ENCODE results near the gene P3R3URF. TPM values are rescaled to one million over a fixed set of nuclear protein-coding genes. Genes with fewer than 3 reads are reported as not detected.

P3R3URF gene
- total RNA-seq: not detected in 2 replicates

DNA sequence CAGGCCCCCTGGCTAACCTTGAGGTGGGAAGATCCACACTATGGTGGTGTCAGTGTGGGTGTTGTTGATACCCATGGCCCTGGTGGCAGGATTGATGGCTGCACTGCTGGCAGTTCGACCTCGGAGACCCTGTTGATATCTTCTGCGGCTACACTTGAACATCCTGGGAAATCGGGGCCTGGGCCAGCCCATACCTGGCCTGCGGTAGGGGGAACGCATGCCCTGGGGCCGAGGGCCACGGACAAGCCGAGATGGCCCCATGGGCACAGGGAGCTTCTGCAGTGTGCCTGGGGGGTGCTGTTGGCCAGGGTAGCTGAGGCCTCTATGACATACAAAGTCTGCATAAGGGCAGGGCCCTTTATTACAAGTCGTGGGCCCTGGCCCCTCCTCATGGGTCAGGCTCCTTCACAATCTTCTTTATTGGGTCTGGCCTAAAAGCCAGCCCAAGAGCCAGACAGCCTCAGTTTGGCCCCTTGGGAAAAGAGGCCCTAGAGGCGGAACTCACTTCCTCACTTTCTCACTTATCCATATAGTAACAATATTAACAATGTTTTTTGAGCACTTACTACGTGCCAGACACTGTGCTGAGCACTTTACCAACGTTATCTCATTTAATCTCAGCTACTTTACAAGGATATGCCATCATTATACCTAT, at the start of gene P3R3URF:
TSS of gene P3R3URF (minus strand) at position 278 of the 655 bp plus-strand sequence. CDS start at position 261, 17 bp downstream.
- intact Hi-C loops (cut with micrococcal nuclease): loop anchor here (5.0 kb wide), 1 partner anchor 489 kb away; the partner anchor contains the start of genes GPBP1L1 and TMEM69

DNA sequence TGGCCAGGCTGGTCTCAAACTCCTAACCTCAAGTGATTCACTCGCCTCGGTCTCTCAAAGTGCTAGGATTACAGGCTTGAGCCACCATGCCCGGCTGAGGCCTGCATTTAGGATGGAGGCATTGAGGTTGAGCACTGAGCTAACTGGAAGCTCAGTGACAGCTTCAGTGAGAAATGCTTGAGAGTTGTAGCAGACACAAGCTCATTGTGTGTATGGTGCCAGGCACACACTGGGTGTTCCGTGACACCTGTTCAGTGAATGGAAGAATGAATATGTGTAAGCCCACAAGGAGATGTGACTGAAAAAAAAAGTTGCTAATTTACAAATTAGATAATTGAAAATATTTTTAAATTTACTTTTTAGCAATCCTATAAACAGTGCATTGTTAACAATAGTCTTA, 48.7 kb upstream of the P3R3URF start:
- intact Hi-C loops (cut with micrococcal nuclease): no loop called here

DNA sequence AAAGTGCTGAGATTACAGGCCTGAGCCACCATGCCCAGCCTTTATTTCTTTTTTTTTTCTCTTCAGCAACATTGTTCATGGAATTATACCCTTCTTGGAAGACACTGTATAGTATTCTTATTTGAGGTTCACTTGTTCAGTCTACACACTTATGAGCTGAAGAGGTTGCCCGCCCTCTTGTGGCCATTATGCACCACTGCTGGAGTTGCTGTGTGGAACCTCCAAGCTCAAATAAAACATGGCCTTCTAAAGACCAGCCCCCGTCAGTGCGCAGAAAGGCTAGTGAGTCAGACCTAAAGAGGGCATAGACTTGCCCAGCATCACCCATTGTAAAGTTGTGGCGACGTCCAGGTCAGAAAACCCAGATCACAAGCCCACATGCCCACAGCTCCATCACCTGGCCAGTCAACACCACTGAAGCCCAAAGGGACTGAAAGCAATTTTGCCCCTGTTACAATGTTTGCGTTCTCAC, 47.2 kb upstream of the P3R3URF start:
- intact Hi-C loops (cut with micrococcal nuclease): loop anchor here (1.0 kb wide), 4 partner anchors 25 to 186 kb away; partner anchors contain the start of gene POMGNT1

DNA sequence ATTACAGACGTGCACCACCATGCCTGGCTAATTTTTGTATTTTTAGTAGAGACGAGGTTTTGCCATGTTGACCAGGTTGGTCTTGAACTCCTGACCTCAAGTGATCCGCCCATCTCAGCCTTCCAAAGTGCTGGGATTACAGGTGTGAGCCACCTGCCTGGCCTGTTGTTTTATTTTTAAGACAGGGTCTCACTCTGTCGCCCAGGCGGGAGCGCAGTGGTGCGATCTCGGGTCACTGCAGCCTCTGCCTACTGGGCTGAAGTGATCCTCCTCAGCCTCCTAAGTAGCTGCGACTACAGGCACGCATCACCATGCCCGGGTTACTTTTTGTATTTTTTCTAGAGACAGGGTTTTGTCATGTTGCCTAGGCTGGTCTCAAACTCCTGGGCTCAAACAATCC, 46.8 kb upstream of the P3R3URF start:
- intact Hi-C loops (cut with micrococcal nuclease): loop anchor here (1.0 kb wide), 4 partner anchors 25 to 186 kb away; partner anchors contain the start of gene POMGNT1

DNA sequence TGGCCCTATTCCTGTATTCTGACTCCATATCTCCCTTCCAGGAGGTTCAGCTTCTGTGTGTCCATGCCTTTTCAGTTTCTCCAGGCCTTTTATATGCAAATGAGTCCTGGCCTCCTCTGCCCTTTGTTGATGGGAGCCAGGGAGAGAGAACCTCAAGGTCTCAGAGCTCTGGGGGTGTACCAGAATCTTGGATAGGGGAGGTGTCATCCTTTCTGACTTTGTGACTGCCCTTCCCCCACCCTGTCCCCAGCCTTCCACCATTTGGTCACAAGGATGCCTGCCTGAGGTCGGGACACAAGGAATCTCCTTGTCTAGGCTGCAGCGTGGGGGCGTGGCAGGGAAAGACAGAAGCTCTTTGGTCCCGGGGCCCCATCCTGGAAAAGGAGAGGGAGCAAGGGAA, 45.5 kb upstream of the P3R3URF start:
- intact Hi-C loops (cut with micrococcal nuclease): no loop called here

DNA sequence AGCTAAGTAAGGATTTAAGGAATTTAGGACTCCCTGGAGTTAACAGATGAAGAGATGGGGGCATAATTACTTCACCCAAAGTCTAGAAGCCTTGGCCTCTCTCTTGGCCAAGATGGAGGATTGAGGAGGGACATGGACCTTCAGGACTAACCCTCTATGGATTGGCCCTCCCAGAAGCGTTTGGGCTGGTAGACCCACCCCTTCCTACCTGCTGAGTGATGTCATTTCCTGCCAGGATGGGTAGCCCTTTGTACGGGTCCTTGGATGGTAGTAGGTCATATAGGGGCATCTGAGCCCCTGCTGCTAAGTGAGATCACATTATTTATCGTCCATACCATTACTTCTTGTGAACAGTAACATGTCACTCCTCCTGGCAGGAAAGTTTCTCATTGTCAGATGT, 44.5 kb upstream of the P3R3URF start:
- intact Hi-C loops (cut with micrococcal nuclease): no loop called here

DNA sequence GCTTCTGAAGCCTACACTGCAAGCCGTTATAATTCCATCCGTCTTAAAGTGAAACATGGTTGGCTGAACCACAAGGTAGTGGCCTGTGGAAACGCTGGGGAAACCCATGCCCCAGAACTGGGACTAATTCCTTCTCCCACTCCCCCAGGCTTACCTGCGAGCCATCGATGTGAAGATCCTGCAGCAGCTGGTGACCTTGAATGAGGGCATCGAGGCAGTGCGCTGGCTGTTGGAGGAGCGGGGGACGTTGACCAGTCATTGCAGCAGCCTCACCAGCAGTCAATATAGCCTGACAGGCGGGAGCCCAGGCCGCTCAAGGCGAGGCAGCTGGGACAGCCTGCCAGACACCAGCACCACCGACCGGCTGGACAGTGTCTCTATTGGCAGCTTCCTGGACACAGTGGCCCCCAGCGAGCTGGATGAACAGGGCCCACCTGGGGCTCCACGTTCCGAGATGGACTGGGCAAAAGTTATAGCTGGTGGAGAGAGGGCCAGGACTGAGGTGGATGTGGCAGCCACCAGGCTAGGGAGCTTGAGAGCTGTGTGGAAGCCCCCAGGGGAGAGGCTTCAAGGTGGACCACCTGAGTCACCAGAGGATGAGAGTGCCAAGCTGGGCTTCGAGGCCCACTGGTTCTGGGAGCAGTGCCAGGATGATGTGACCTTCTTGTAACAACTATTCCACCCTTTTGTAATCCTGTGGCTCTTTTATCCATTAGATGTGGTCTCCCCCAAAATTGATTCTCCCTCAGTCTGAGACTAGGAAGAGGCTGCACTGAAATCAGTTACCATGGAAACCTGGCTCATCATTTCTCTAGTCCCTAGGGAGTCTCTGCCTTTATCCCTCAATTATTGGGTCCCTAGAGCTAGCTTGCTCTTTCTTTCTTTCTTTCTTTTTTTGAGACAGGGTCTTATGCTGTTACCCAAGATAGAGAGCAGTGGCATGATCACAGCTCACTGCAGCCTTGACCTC, 43.5 kb upstream of the P3R3URF start:
- intact Hi-C loops (cut with micrococcal nuclease): no loop called here

DNA sequence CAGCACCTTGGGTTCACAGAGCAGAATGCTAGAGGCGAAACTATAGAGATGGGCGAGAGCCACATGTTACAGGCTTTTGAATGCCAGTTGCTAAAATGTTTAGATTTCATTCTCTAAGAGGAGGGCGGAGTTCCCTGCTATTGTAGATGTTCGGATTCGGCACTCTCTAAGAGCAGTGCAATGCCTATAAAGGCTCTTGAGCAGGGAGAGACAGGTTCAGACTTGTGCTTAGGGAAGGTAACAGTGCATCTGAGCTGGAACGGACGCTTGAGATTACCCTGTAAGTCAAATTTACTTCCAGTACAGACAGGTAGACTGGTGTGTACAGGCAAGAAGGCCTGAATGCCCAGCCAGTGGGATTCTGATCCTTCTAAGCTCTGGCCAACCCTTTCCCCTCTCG, 42.2 kb upstream of the P3R3URF start:
- intact Hi-C loops (cut with micrococcal nuclease): no loop called here

DNA sequence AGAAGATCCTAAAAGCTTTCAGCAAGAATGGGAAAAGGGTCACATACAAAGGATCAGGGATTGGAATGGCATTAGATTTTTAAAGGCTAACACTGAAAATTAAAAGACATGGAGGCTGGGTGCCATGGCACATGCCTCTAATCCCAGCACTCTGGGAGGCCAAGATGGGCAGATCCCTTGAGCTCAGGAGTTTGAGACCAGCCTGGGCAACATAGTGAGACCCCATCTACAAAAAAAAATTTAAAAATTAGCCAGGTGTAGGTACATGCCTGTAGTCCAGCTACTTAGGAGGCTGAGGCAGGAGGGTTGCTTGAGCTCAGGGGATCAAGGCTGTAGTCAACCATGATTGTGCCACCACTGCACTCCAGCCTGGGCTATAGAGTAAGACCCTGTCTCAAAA, 39.2 kb upstream of the P3R3URF start:
- intact Hi-C loops (cut with micrococcal nuclease): no loop called here

DNA sequence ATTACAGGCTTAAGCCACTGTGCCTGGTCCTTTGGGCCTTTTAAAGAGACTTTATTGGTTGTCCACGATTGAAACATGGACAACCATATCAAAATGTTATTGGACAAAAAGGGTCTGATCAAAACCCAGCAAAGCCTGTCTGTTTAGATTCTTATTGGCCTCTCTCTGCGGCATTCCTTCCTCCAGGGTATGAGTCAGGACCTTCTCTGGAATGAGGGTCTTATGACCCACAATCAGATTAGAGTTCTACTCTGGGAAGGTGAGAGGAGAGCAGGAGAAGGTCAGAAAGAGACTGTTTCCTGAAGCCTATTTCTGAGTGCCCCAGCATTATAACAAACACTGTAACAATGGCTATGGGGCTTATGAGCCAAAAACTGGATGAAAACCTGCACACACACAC, 34.8 kb upstream of the P3R3URF start:
- intact Hi-C loops (cut with micrococcal nuclease): no loop called here

DNA sequence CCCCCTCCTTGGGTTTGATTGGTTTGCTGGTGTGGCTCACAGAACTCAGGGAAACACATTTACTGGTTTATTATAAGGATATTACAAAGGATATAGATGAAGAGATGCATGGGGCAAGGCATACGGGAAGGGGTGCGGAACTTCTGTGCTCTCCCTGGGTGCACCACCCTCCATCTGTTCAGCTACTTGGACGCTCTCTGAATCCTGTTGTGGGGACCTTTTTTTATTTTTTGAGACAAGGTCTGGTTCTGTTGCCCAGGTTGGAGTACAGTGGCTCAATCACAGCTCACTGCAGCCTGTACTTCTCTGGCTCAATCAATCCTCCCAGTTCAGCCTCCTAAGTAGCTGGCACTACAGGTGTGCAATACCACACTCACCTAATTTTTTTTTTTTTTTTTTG, 34.3 kb upstream of the P3R3URF start:
- intact Hi-C loops (cut with micrococcal nuclease): no loop called here

DNA sequence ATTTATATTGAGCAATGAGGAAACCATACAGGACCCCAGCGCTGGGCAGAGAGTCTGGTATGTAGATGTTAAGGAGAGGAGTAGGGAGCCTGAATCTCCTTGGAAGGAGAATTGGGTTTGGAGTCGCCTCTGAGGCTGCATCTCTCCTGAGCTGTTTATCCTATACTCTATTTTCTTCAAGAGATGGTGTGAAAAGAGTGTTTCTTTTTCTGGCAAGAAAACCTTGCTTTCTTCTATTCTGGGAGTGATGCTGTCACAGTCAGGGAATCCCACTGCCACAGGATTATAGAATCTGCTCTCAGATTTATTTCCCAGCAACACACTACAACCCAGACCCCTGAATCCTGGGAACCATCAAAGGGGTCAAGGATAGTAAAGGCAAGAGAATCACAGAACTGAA, 30.1 kb upstream of the P3R3URF start:
- intact Hi-C loops (cut with micrococcal nuclease): no loop called here

DNA sequence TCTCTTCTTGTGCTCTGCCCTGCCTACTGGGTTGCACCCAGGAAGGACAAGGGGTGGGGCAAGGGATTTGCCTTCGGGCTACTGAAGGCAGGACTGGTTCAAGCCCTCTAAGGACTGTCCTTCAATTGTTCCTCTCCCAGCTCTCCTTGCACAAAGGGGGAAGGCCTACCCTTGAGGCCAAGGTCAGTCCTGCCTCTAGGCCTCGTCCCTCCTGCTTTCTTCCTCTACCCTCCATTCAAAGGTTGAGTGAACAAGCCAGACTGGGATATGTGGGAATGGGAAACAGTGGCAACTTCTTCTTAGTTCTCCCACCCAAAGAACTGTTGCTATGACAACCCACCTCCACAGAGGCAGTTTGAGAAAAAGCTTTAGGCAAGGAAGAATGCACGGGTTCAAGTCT, 29.5 kb upstream of the P3R3URF start:
- intact Hi-C loops (cut with micrococcal nuclease): no loop called here

DNA sequence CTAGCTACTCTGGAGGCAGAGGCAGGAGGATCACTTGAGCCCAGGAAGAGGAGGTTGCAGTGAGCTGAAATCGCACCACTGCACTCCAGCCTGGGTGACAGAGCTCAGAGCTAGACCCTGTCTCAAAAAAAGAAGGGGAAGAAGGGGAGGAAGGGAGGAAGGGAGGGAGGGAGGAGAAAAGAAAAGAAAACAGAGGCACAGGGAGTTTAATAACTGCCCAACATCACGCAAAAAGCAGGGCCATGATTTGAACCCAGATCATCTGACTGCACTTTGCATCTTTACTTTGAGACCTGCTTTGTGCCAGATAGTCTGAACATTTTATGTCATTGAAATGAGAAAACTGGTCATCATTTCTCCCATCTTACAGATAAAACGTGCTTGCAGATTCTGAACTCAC, 28.9 kb upstream of the P3R3URF start:
- intact Hi-C loops (cut with micrococcal nuclease): no loop called here

DNA sequence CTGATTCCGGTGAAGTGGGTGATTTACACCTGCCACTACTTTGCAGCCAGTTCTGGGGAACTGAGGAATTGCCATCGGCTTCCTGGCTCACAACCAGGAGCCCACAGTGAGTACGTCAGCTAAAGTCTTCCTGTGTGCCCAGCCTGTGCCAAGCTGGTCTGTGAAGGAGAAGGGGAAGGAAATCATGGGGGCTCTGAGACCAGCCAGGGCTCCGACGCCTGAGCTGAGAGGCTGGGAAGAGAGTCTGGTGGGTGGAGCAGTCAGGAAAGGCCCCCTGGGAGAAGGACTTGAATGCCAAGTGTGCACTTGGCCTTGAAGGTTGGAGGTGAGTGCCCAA, 28.1 kb upstream of the P3R3URF start:
- intact Hi-C loops (cut with micrococcal nuclease): no loop called here

DNA sequence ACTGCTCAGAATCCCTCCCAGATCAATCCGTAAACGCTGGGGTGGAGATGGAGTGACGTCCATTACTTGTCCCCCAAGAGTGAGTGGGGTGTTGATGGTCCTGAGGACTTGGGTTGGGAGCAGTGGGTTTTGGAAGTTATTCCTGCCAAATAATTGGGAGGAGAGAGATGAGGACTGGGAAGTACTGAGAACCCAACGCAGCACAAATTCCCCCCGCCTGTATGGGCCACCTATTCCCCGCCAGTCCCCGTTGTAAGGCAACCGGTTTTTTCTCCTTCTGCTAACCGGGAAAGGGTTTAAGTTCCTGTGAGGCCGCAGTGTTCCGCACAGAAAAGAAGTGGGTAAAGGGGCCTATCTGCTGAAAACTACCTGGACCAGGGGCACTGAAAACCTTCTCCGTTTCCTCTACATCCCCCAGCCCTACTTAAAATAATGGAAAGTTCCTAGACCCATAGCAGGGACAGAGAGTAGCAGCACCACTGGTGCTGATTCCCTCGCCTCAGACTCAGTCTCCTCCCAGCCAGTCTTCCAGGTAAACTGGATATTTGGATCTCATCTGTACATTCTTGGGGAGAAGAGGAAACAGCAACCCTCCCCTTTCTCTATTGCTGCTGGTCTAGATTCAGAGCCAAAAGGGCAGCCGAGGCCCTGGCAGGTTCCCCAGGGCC, 27.6 kb upstream of the P3R3URF start:
- intact Hi-C loops (cut with micrococcal nuclease): no loop called here

DNA sequence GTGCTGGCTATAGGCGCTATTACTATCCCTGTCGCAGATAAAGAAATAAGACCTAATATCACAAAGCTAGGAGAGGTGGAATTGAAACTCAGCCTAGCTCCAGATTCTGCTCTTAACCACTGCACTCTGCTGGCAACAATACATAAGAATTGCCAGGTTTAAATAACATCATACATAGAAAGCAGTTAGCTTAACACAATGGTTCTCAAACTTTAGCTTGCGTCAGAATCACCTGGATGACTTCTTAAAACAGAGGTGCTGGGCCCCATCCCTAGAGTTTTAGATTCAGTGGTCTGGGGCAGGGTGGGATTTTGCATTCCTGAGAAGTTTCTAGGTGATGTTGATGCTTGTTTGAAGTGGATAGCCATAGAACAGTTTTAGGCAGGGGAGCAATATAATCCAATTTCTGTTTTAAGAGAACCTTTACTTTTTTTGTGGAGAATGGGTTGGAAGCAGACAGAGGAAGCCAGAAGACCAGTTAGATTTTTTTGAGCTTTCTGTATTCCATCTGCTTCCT, 23.0 kb upstream of the P3R3URF start:
- intact Hi-C loops (cut with micrococcal nuclease): loop anchor here (2.0 to 10.0 kb wide), 2 partner anchors 614 to 1184 kb away; partner anchors contain the start of genes HECTD3, NASP and UROD

DNA sequence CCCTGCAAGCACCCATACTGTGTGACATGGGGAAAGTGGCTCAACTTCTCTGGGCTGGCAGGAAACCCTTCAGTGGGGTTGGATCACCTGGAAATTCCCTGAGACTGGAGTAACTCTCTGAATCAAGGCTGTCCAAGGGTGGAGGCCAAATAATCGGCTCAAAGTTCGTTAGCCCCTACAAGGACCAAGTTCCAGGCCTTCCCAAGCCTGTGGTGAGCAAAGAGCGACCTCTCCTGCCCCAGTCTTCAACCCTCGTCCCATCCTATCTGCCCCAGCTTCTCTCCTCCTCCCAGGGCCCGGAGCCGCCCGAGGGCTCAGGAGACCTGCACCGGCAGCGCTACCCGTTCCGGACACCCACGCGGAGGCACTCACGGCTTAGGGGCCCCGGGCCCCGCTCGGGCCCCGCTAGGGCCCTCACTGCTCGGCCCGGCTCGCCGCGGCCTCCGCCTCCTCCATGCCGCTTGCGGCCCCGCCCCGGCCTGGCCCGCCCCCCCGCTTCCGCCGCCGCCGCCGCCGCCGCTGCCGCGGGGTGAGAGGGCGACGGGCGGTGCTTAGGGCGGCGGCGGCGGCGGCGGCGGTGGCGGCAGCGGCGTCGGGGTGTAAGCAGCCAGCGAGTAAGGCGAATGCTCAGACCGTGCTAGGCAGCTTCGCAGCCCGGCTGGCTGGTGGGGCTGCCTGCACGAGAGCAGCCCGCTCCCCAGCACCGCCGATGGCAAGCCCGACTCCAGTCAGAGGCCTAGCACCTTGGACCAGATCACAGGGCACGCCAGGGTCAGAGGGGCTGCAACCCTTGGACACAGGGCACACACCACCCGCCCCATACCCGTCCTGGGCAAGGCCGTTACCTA, 21.9 kb upstream of the P3R3URF start, which contains the start of gene POMGNT1:
TSS of gene POMGNT1 (minus strand) at position 471 of the 848 bp plus-strand sequence. CDS start 613 bp downstream, outside the sequence.
- intact Hi-C loops (cut with micrococcal nuclease): loop anchor here (1.0 to 10.0 kb wide), 12 partner anchors 25 to 1183 kb away; partner anchors contain the start of genes CCDC163, GPBP1L1, HECTD3 and LRRC41

DNA sequence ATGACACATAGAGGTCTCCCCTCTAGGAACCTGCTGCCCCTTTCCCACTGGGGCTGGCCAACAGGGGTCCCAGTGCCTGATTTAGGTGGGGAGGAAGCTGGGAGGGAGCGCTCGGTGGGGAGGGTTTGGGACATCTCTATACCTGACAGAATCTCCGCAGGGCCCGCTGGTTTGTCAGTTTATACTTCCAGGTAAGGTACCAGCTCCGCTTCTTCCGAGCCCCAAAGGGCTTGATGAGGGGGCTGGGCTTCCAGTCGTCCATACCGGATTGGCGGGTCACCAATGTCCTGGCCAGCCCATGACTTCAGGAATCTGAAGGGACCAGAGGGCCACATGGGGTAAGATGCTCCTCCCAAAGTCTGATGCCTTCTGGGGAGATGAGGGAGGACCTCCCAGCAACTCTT, 21.3 kb upstream of the P3R3URF start:
- intact Hi-C loops (cut with micrococcal nuclease): loop anchor here (10.0 kb wide), 1 partner anchor 1183 kb away; the partner anchor contains the start of genes HECTD3 and UROD

DNA sequence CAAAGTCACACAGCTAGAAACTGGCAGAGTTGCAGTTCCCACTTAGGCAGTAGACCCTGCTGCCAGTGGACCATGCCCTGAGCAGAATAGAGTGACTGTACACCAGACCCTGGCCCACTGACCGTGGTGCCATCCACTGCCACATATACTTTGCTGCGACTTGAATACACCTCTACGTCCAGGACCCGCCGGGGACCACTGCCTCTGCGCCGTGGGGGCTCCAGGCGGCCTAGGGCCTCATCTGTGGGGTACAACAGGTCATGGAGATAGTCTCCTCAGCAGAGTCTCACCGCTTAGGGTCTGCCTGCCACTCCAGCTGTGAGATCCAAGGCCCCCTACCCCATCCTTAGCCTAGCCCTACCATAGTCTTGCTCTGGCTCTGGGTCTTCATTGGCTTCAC, 20.3 kb upstream of the P3R3URF start:
- intact Hi-C loops (cut with micrococcal nuclease): loop anchor here (10.0 kb wide), 1 partner anchor 1182 kb away; the partner anchor contains the start of genes HECTD3 and UROD
